ENCODE data around the gene CD6. TPM values are rescaled to one million over a fixed set of nuclear protein-coding genes. Genes with fewer than 3 reads are reported as not detected.
A peak's percentile ranks its signal among the peaks of the same experiment; 100 is the strongest.

The CD6 gene
- total RNA-seq, 1 donor from 2014 or later, result 0.39 TPM

- H3K9ac ChIP-seq (ENCODE audit: low read length), result no peak overlapping the region
- no peak overlapping the region for H3K4me3 ChIP-seq (ENCODE audit: insufficient read depth, low read depth, low read length)
- no peaks in the 10 kb centered on the region for H3K9me3 ChIP-seq (ENCODE audit: insufficient read depth, low read depth, low read length)
- H3K4me2 ChIP-seq (ENCODE audit: low read length), result no peak overlapping the region
- peaks cover 8% of the 10 kb centered on the region for H3K27me3 Mint-ChIP-seq (ENCODE audit: low read depth, unreplicated experiment)
- FAIRE-seq, result no peak
- H3K4me1 Mint-ChIP-seq (ENCODE audit: low read depth, unreplicated experiment), result peaks cover 8% of the 10 kb centered on the region
- peaks cover 5% of the 10 kb centered on the region for H3K4me1 ChIP-seq (ENCODE audit: insufficient read depth, low read length)
- DNase-seq (ENCODE audit: low read depth), result no peak
- no peaks in the 10 kb centered on the region for H3K9me3 Mint-ChIP-seq (ENCODE audit: unreplicated experiment)
- no peak overlapping the region for H3K27ac Mint-ChIP-seq (ENCODE audit: unreplicated experiment)
- TF ChIP-seq CTCF (IDR thresholded peaks at IDR 0.05; ENCODE audit: insufficient read depth, low read depth, low read length), result no peak
- TF ChIP-seq EZH2 (IDR thresholded peaks at IDR 0.05; ENCODE audit: insufficient read depth, low read length), result no peak
- H3K36me3 ChIP-seq (ENCODE audit: insufficient read depth, low read length), result no peaks in the 10 kb centered on the region
- H3K4me3 Mint-ChIP-seq (ENCODE audit: unreplicated experiment), result no peak overlapping the region
- peaks cover 2% of the 10 kb centered on the region for H3K27me3 ChIP-seq (ENCODE audit: insufficient read depth, low read length)
- H3K79me2 ChIP-seq (ENCODE audit: insufficient read depth, low read length), result no peaks in the 10 kb centered on the region
- no peaks in the 10 kb centered on the region for H3K36me3 Mint-ChIP-seq (ENCODE audit: low read depth, unreplicated experiment)
- H3K27ac ChIP-seq (ENCODE audit: low read depth, low read length), result no peak overlapping the region
- no peaks in the 10 kb centered on the region for H4K20me1 ChIP-seq (ENCODE audit: insufficient read depth, low read length)
- H2AFZ ChIP-seq (ENCODE audit: low read depth, low read length), result peak overlapping the region; percentile 72
These were observed 71.1 kb downstream of the CD6 start for GRCh38 chr11:61042537-61042936.

- H3K9me3 ChIP-seq (ENCODE audit: insufficient read depth, low read depth, low read length), result no peaks in the 10 kb centered on the region
- Mint-ChIP-seq H3K27ac (ENCODE audit: unreplicated experiment) (no peak overlapping the region), H3K4me1 (ENCODE audit: low read depth, unreplicated experiment) (peaks cover 6% of the 10 kb centered on the region), H3K4me3 (ENCODE audit: unreplicated experiment) (no peak overlapping the region), H3K9me3 (ENCODE audit: unreplicated experiment) (no peaks in the 10 kb centered on the region), H3K36me3 (ENCODE audit: low read depth, unreplicated experiment) (no peaks in the 10 kb centered on the region), H3K27me3 (ENCODE audit: low read depth, unreplicated experiment) (peaks cover 11% of the 10 kb centered on the region)
- no peaks in the 10 kb centered on the region for H3K36me3 ChIP-seq (ENCODE audit: insufficient read depth, low read length)
- no peak overlapping the region for H3K4me2 ChIP-seq (ENCODE audit: low read length)
- no peaks in the 10 kb centered on the region for H4K20me1 ChIP-seq (ENCODE audit: insufficient read depth, low read length)
- TF ChIP-seq EZH2 (IDR thresholded peaks at IDR 0.05; ENCODE audit: insufficient read depth, low read length), result no peak
- no peak for TF ChIP-seq CTCF (IDR thresholded peaks at IDR 0.05; ENCODE audit: insufficient read depth, low read depth, low read length)
- H3K9ac ChIP-seq (ENCODE audit: low read length), result no peak overlapping the region
- DNase-seq (ENCODE audit: low read depth), result no peak
- H3K4me3 ChIP-seq (ENCODE audit: insufficient read depth, low read depth, low read length), result no peak overlapping the region
- no peak overlapping the region for H3K27ac ChIP-seq (ENCODE audit: low read depth, low read length)
- peaks cover 3% of the 10 kb centered on the region for H3K4me1 ChIP-seq (ENCODE audit: insufficient read depth, low read length)
- no peaks in the 10 kb centered on the region for H3K79me2 ChIP-seq (ENCODE audit: insufficient read depth, low read length)
- FAIRE-seq, result no peak
- H3K27me3 ChIP-seq (ENCODE audit: insufficient read depth, low read length), result peaks cover 3% of the 10 kb centered on the region
- H2AFZ ChIP-seq (ENCODE audit: low read depth, low read length), result no peak overlapping the region
These were observed 71.6 kb downstream of the CD6 start for GRCh38 chr11:61042961-61043540.

- H2AFZ ChIP-seq (ENCODE audit: low read depth, low read length), result no peak overlapping the region
- H3K4me1 Mint-ChIP-seq (ENCODE audit: low read depth, unreplicated experiment), result peaks cover 6% of the 10 kb centered on the region
- H3K36me3 ChIP-seq (ENCODE audit: insufficient read depth, low read length), result no peaks in the 10 kb centered on the region
- DNase-seq (ENCODE audit: low read depth) (no peak), FAIRE-seq (no peak)
- H3K4me3 ChIP-seq (ENCODE audit: insufficient read depth, low read depth, low read length), result no peak overlapping the region
- no peak overlapping the region for H3K4me3 Mint-ChIP-seq (ENCODE audit: unreplicated experiment)
- peaks cover 3% of the 10 kb centered on the region for H3K4me1 ChIP-seq (ENCODE audit: insufficient read depth, low read length)
- no peaks in the 10 kb centered on the region for H3K9me3 ChIP-seq (ENCODE audit: insufficient read depth, low read depth, low read length)
- H3K9ac ChIP-seq (ENCODE audit: low read length), result no peak overlapping the region
- peaks cover 24% of the 10 kb centered on the region for H3K27me3 Mint-ChIP-seq (ENCODE audit: low read depth, unreplicated experiment)
- H3K27ac ChIP-seq (ENCODE audit: low read depth, low read length), result no peak overlapping the region
- TF ChIP-seq CTCF (IDR thresholded peaks at IDR 0.05; ENCODE audit: insufficient read depth, low read depth, low read length), result no peak
- TF ChIP-seq EZH2 (IDR thresholded peaks at IDR 0.05; ENCODE audit: insufficient read depth, low read length), result no peak
- no peaks in the 10 kb centered on the region for H3K36me3 Mint-ChIP-seq (ENCODE audit: low read depth, unreplicated experiment)
- H3K27ac Mint-ChIP-seq (ENCODE audit: unreplicated experiment), result no peak overlapping the region
- peaks cover 6% of the 10 kb centered on the region for H3K27me3 ChIP-seq (ENCODE audit: insufficient read depth, low read length)
- H3K9me3 Mint-ChIP-seq (ENCODE audit: unreplicated experiment), result peaks cover 1% of the 10 kb centered on the region
- peak overlapping the region; percentile 1 for H3K4me2 ChIP-seq (ENCODE audit: low read length)
- H3K79me2 ChIP-seq (ENCODE audit: insufficient read depth, low read length), result no peaks in the 10 kb centered on the region
- no peaks in the 10 kb centered on the region for H4K20me1 ChIP-seq (ENCODE audit: insufficient read depth, low read length)
These were observed 73.8 kb downstream of the CD6 start for GRCh38 chr11:61045271-61045670.
